ENCODE data around the gene PHOX2B.

DNA sequence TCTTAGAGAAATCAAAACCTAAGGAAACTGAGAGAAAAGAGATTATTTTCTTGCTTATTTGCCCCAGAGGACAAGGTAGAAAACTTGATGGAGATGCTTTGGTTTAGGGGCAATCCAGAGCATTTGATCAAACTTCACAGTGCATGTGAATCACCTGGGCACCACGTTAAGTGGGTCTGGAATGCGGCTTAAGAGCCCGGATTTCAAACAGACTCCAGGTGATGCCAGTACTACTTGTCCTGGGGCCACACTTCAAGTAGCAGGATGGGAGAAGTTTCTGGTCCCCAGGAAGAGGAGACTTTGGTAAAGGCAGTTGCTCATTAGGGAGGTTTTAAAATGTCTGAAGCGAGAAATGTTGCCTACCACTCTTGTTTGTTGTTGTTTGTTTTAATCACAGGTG, 51.8 kb downstream of the PHOX2B start:
- TF ChIP-seq, protein P1, sequence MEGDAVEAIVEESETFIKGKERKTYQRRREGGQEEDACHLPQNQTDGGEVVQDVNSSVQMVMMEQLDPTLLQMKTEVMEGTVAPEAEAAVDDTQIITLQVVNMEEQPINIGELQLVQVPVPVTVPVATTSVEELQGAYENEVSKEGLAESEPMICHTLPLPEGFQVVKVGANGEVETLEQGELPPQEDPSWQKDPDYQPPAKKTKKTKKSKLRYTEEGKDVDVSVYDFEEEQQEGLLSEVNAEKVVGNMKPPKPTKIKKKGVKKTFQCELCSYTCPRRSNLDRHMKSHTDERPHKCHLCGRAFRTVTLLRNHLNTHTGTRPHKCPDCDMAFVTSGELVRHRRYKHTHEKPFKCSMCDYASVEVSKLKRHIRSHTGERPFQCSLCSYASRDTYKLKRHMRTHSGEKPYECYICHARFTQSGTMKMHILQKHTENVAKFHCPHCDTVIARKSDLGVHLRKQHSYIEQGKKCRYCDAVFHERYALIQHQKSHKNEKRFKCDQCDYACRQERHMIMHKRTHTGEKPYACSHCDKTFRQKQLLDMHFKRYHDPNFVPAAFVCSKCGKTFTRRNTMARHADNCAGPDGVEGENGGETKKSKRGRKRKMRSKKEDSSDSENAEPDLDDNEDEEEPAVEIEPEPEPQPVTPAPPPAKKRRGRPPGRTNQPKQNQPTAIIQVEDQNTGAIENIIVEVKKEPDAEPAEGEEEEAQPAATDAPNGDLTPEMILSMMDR (IDR thresholded peaks at IDR 0.05), result no peak
- TF ChIP-seq POLR2A (IDR thresholded peaks at IDR 0.05), result no peak
